Measurements from ENCODE around the gene POLH.
"Not testable (repeated sequence)": the region's sequence is repeated elsewhere in the genome, so short reads cannot be mapped to it uniquely, and the experiment has no call there.

POLH gene

GRCh38 chr6:43634702-43635303, 58.8 kb downstream of the POLH start:
- H3K4me3 ChIP-seq (ENCODE audit: low read depth, low read length), result peak overlapping the region; percentile 95; the same call in 1 of the 2 replicates
- peaks cover 12% of the 10 kb centered on the region for H3K4me1 ChIP-seq (ENCODE audit: control insufficient read depth, insufficient read depth, low read length)
- no peaks in the 10 kb centered on the region for H3K9me3 ChIP-seq (ENCODE audit: control insufficient read depth, insufficient read depth, low read depth, low read length)
- H3K27ac ChIP-seq (ENCODE audit: low read depth, low read length), result no peak overlapping the region
- H3K27me3 ChIP-seq (ENCODE audit: control insufficient read depth, insufficient read depth, low read length), result no peaks in the 10 kb centered on the region
- peaks cover 18% of the 10 kb centered on the region for H3K36me3 ChIP-seq (ENCODE audit: control insufficient read depth, insufficient read depth, low read length)
- no peak overlapping the region for H3K9ac ChIP-seq (ENCODE audit: low read length)

- H3K4me1 ChIP-seq (ENCODE audit: control insufficient read depth, insufficient read depth, low read length), result peaks cover 8% of the 10 kb centered on the region
- peak within 1 kb of the TSS; percentile 92 for H3K9ac ChIP-seq (ENCODE audit: low read length)
- no peaks in the 10 kb centered on the region for H3K27me3 ChIP-seq (ENCODE audit: control insufficient read depth, insufficient read depth, low read length)
- H3K36me3 ChIP-seq (ENCODE audit: control insufficient read depth, insufficient read depth, low read length), result peaks cover 27% of the 10 kb centered on the region
- no peaks in the 10 kb centered on the region for H3K9me3 ChIP-seq (ENCODE audit: control insufficient read depth, insufficient read depth, low read depth, low read length)
- peak within 1 kb of the TSS; percentile 95 for H3K4me3 ChIP-seq (ENCODE audit: low read depth, low read length)
- peak within 1 kb of the TSS; percentile 54; the same call in 1 of the 2 replicates for H3K27ac ChIP-seq (ENCODE audit: low read depth, low read length)
Measured at GRCh38 chr6:43635387-43636307, 59.7 kb downstream of the POLH start, which contains the start of gene MAD2L1BP. TSS of gene MAD2L1BP (plus strand) at chr6:43635840. CDS start at chr6:43635876, 36 bp downstream.

GRCh38 chr6:43636308-43636659, 60.3 kb downstream of the POLH start:
- Histone ChIP-seq H3K27ac (ENCODE audit: low read depth, low read length) (no peak overlapping the region; the same call in 1 of the 2 replicates), H3K4me1 (ENCODE audit: control insufficient read depth, insufficient read depth, low read length) (peaks cover 4% of the 10 kb centered on the region), H3K36me3 (ENCODE audit: control insufficient read depth, insufficient read depth, low read length) (peaks cover 33% of the 10 kb centered on the region), H3K4me3 (ENCODE audit: low read depth, low read length) (peak overlapping the region; percentile 95), H3K9ac (ENCODE audit: low read length) (peak overlapping the region; percentile 92), H3K9me3 (ENCODE audit: control insufficient read depth, insufficient read depth, low read depth, low read length) (no peaks in the 10 kb centered on the region), H3K27me3 (ENCODE audit: control insufficient read depth, insufficient read depth, low read length) (no peaks in the 10 kb centered on the region)

- Histone ChIP-seq H3K4me3 (ENCODE audit: low read depth, low read length) (no peak overlapping the region), H3K9me3 (ENCODE audit: control insufficient read depth, insufficient read depth, low read depth, low read length) (no peaks in the 10 kb centered on the region), H3K27me3 (ENCODE audit: control insufficient read depth, insufficient read depth, low read length) (no peaks in the 10 kb centered on the region), H3K36me3 (ENCODE audit: control insufficient read depth, insufficient read depth, low read length) (peaks cover 43% of the 10 kb centered on the region), H3K9ac (ENCODE audit: low read length) (no peak overlapping the region), H3K4me1 (ENCODE audit: control insufficient read depth, insufficient read depth, low read length) (peaks cover 7% of the 10 kb centered on the region), H3K27ac (ENCODE audit: low read depth, low read length) (no peak overlapping the region)
Measured at GRCh38 chr6:43639984-43640800, 64.2 kb downstream of the POLH start.

DNA sequence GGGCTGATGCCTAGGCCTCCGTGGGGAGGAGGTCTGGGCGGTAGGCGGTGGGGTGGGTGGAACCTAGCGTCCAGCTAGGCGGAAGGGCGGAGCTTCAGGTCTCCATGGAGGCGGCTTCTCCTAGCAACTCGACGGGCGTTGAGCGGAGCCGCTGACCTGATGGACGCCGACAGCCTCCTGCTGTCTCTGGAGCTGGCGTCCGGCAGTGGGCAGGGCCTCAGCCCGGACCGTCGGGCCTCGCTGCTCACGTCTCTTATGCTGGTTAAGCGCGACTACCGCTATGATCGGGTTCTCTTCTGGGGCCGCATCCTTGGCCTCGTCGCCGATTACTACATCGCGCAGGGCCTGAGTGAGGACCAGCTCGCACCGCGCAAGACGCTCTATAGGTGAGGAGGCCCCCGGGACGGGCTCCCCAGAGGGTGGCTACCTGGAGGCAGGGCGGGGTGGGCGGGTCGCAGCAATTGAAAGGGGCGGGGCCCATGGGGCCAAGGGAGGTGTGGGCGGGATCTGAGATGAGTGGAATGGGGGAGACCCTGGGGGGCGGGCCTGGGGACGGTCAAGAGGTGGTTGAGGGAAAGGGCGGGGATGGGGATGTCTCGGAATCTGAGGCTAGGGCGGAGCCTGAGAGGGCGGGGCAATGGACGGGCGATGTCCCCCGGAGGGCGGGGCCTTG, 69.1 kb downstream of the POLH start, which contains the start of gene RSPH9:
TSS of gene RSPH9 (plus strand) at position 97 of the 673 bp plus-strand sequence. CDS start at position 160, 63 bp downstream.
- H3K27me3 ChIP-seq (ENCODE audit: control insufficient read depth, insufficient read depth, low read length), result no peaks in the 10 kb centered on the region
- H3K4me3 ChIP-seq (ENCODE audit: low read depth, low read length), result peak within 1 kb of the TSS; percentile 67
- no peak within 1 kb of the TSS for H3K27ac ChIP-seq (ENCODE audit: low read depth, low read length)
- peaks cover 22% of the 10 kb centered on the region for H3K36me3 ChIP-seq (ENCODE audit: control insufficient read depth, insufficient read depth, low read length)
- H3K4me1 ChIP-seq (ENCODE audit: control insufficient read depth, insufficient read depth, low read length), result peaks cover 3% of the 10 kb centered on the region; the same call in 1 of the 2 replicates
- H3K9ac ChIP-seq (ENCODE audit: low read length), result no peak within 1 kb of the TSS
- no peaks in the 10 kb centered on the region for H3K9me3 ChIP-seq (ENCODE audit: control insufficient read depth, insufficient read depth, low read depth, low read length)

- Histone ChIP-seq H3K9ac (ENCODE audit: low read length) (no peak overlapping the region), H3K27ac (ENCODE audit: low read depth, low read length) (no peak overlapping the region), H3K9me3 (ENCODE audit: control insufficient read depth, insufficient read depth, low read depth, low read length) (no peaks in the 10 kb centered on the region), H3K36me3 (ENCODE audit: control insufficient read depth, insufficient read depth, low read length) (peaks cover 17% of the 10 kb centered on the region), H3K4me3 (ENCODE audit: low read depth, low read length) (peak overlapping the region; percentile 67), H3K4me1 (ENCODE audit: control insufficient read depth, insufficient read depth, low read length) (peaks cover 3% of the 10 kb centered on the region; the same call in 1 of the 2 replicates), H3K27me3 (ENCODE audit: control insufficient read depth, insufficient read depth, low read length) (no peaks in the 10 kb centered on the region)
Measured at GRCh38 chr6:43645613-43645964, 69.6 kb downstream of the POLH start.

DNA sequence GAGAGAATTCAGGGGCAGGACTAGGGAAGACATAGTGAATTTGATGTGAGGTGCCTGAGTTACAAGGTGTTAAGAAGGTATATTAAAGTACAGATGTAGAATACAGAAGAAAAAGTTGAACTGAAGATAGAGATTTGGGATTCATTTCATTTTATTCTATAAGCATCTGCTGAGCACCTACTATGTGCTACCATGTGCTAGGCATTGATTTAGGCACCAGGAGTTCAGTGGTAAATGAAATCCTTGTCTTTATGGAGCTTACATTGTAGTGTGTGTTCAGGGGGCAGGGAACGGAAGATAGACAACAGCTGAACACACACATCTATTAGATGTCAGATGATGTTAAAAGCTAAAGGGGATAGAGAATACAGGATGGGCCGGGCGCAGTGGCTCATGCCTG, 71.6 kb downstream of the POLH start:
- H3K4me1 ChIP-seq (ENCODE audit: control insufficient read depth, insufficient read depth, low read length), result peaks cover 3% of the 10 kb centered on the region; the same call in 1 of the 2 replicates

GRCh38 chr6:43648248-43648647, 72.3 kb downstream of the POLH start:
- no peak overlapping the region for H3K27ac ChIP-seq (ENCODE audit: low read depth, low read length)

More for the DNA sequence above, 71.6 kb downstream of the POLH start:
- Histone ChIP-seq H3K27me3 (ENCODE audit: control insufficient read depth, insufficient read depth, low read length) (no peaks in the 10 kb centered on the region), H3K4me3 (ENCODE audit: low read depth, low read length) (no peak overlapping the region), H3K9ac (ENCODE audit: low read length) (no peak overlapping the region), H3K36me3 (ENCODE audit: control insufficient read depth, insufficient read depth, low read length) (0 out of 2 replicates have a peak, but pooled peaks cover under 1% of the 10 kb centered on the region), H3K27ac (ENCODE audit: low read depth, low read length) (no peak overlapping the region), H3K9me3 (ENCODE audit: control insufficient read depth, insufficient read depth, low read depth, low read length) (no peaks in the 10 kb centered on the region)

DNA sequence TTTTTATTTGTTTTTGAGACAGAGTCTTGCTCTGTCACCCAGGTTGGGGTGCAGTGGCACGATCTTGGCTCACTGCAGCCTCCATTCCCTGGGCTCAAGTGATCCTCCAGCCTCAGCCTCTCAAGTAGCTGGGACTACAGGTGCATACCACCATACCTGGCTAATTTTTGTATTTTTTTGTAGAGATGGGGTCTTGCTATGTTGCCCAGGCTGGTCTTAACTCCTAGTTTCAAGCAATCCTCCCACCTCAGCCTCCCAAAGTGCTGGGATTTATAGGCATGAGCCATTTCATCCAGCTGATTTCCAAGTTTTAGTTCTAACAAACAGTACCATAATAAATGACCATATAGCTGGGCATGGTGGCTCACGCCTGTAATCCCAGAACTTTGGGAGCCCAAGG, 76.8 kb downstream of the POLH start:
- not testable (repeated sequence) for H3K27me3 ChIP-seq (ENCODE audit: control insufficient read depth, insufficient read depth, low read length); H3K36me3 ChIP-seq (ENCODE audit: control insufficient read depth, insufficient read depth, low read length); H3K9me3 ChIP-seq (ENCODE audit: control insufficient read depth, insufficient read depth, low read depth, low read length); H3K9ac ChIP-seq (ENCODE audit: low read length); H3K4me3 ChIP-seq (ENCODE audit: low read depth, low read length); H3K4me1 ChIP-seq (ENCODE audit: control insufficient read depth, insufficient read depth, low read length); H3K27ac ChIP-seq (ENCODE audit: low read depth, low read length)

More at GRCh38 chr6:43648248-43648647, 72.3 kb downstream of the POLH start:
- no peak overlapping the region for H3K4me3 ChIP-seq (ENCODE audit: low read depth, low read length)
- peaks cover 3% of the 10 kb centered on the region; the same call in 1 of the 2 replicates for H3K4me1 ChIP-seq (ENCODE audit: control insufficient read depth, insufficient read depth, low read length)
- H3K9me3 ChIP-seq (ENCODE audit: control insufficient read depth, insufficient read depth, low read depth, low read length), result no peaks in the 10 kb centered on the region
- H3K9ac ChIP-seq (ENCODE audit: low read length), result no peak overlapping the region
- H3K36me3 ChIP-seq (ENCODE audit: control insufficient read depth, insufficient read depth, low read length), result no peaks in the 10 kb centered on the region
- no peaks in the 10 kb centered on the region for H3K27me3 ChIP-seq (ENCODE audit: control insufficient read depth, insufficient read depth, low read length)

DNA sequence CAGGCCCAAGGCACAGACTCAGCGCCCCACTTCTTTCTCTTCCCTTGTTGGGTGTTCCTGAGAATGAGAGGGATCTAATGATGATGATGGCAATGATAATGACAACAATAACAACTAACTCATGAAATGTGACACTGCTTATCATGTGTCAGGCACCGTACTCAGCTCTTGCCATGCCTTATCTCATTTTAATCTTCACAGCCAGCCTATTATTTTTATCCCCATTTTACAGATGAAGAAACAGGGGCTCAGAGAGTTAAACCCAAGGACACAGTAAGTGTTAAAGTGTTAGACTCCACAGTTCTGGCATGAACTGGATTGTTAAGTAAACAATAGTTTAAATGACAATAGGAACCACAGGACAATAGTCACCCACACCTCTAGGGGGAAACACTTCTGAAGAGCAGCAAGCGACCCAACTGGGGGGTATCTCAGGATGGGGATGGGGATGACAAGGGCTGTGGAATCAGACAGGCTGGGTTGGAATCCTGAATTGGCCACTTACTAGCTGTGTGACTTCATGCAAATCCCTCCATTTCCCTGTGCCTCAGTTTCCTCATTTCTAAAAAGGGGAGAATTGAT, 81.3 kb downstream of the POLH start:
- Histone ChIP-seq H3K9ac (ENCODE audit: low read length) (no peak overlapping the region), H3K9me3 (ENCODE audit: control insufficient read depth, insufficient read depth, low read depth, low read length) (peaks cover 10% of the 10 kb centered on the region; the same call in 1 of the 2 replicates), H3K4me3 (ENCODE audit: low read depth, low read length) (no peak overlapping the region), H3K4me1 (ENCODE audit: control insufficient read depth, insufficient read depth, low read length) (no peaks in the 10 kb centered on the region), H3K27me3 (ENCODE audit: control insufficient read depth, insufficient read depth, low read length) (no peaks in the 10 kb centered on the region), H3K36me3 (ENCODE audit: control insufficient read depth, insufficient read depth, low read length) (no peaks in the 10 kb centered on the region), H3K27ac (ENCODE audit: low read depth, low read length) (no peak overlapping the region)
